Endothelial cell of umbilical vein (primary cell): Measurements from ENCODE around the gene FAM3C. TPM values are rescaled to one million over a fixed set of nuclear protein-coding genes. Genes with fewer than 3 reads are reported as not detected.

Source experiments
- BruUV-seq: library from RNA; stranded (reverse); fragments of 400-500 nt; replicated peaks from 2 replicates; lab custom pipeline; 2021; lab: Mats Ljungman, UMichigan
- CTCF ChIA-PET: fragments of 300-600, 350-600 bp; sonication (Branson Sonifier 250); formaldehyde crosslinking; loops from one replicate; lab custom pipeline; 2021; ENCODE audit warnings: antibody characterized with exemption, inconsistent platforms; lab: Charles Lee
- POLR2A ChIA-PET: fragments of 300-600, 350-600 bp; sonication (Branson Sonifier 250); formaldehyde crosslinking; loops from one replicate; lab custom pipeline; 2021; ENCODE audit warnings: antibody characterized with exemption, inconsistent platforms; lab: Charles Lee
- DNase-seq: peaks from one replicate; pipeline ENCODE4 v3.0.0-alpha.2; 2011; ENCODE audit warnings: low read depth, low spot score
- FAIRE-seq: peaks from 2 replicates; lab custom pipeline; 2011; peaks lifted over from hg19 to GRCh38; lab: Jason Lieb, UNC
- H2AFZ ChIP-seq: 2 replicates; pipeline ENCODE4 v1.6.0; 2012; ENCODE audit warnings: low read depth, low read length, control low read depth, inconsistent platforms
- H3K27ac ChIP-seq: 2 replicates; pipeline ENCODE4 v1.5.1; 2011; ENCODE audit warnings: low read depth, mild to moderate bottlenecking, control low read depth, low read length, moderate library complexity; ENCODE audit not compliant: insufficient read depth
- H3K27me3 ChIP-seq, 2 experiments: 2 replicates each; pipeline versions ENCODE4 v1.6.0 to v1.6.1; 2011; ENCODE audit warnings: low read length in 2 of 2, mixed read lengths in 1 of 2; ENCODE audit not compliant: control insufficient read depth in 2 of 2, insufficient read depth in 2 of 2
- H3K36me3 ChIP-seq, 2 experiments: 2 replicates in 1 of 2; 3 replicates in 1 of 2; pipeline ENCODE4 v1.5.1; 2011; ENCODE audit warnings: low read length in 2 of 2, mild to moderate bottlenecking in 1 of 2, moderate library complexity in 1 of 2; ENCODE audit not compliant: control insufficient read depth in 2 of 2, insufficient read depth in 2 of 2; ENCODE audit errors: extremely low read depth in 1 of 2
- H3K4me1 ChIP-seq: 3 replicates; pipeline ENCODE4 v1.5.1; 2011; ENCODE audit warnings: mild to moderate bottlenecking, low read length; ENCODE audit not compliant: control insufficient read depth, insufficient read depth; ENCODE audit errors: extremely low read depth
- H3K4me2 ChIP-seq: 2 replicates; pipeline ENCODE4 v1.6.1; 2011; ENCODE audit warnings: low read length, control low read depth, mixed read lengths; ENCODE audit not compliant: insufficient read depth
- H3K4me3 ChIP-seq, 3 experiments: fragments of 200-600 bp in 1 of 3; sonication (generic), shearing (Covaris generic) in 1 of 3; replicated peaks in 1 of 3; 2 replicates each; pipeline ENCODE4 v1.5.1; 2011 to 2016; ENCODE audit warnings: control low read depth in 3 of 3, low read length in 3 of 3, mild to moderate bottlenecking in 2 of 3, inconsistent platforms in 1 of 3, low read depth in 1 of 3, moderate library complexity in 1 of 3; ENCODE audit not compliant: insufficient read depth in 1 of 3
- H3K79me2 ChIP-seq: 2 replicates; pipeline ENCODE4 v1.6.0; 2012; ENCODE audit warnings: low read length, inconsistent platforms; ENCODE audit not compliant: control insufficient read depth, insufficient read depth
- H3K9ac ChIP-seq: replicated peaks from 2 replicates; pipeline ENCODE3; 2011; ENCODE audit warnings: low read length, control low read depth; ENCODE audit not compliant: insufficient read depth; ENCODE audit errors: extremely low read depth
- H3K9me1 ChIP-seq: replicated peaks from 3 replicates; pipeline ENCODE4 v1.6.0; 2011; ENCODE audit warnings: mild to moderate bottlenecking, low read length; ENCODE audit not compliant: control insufficient read depth, insufficient read depth; ENCODE audit errors: extremely low read depth
- H3K9me3 ChIP-seq: replicated peaks from 2 replicates; pipeline ENCODE4 v1.5.1; 2012; ENCODE audit warnings: low read length, inconsistent platforms; ENCODE audit not compliant: control insufficient read depth, insufficient read depth
- H4K20me1 ChIP-seq: replicated peaks from 2 replicates; pipeline ENCODE3; 2011; ENCODE audit warnings: mild to moderate bottlenecking, low read length; ENCODE audit not compliant: control insufficient read depth, insufficient read depth; ENCODE audit errors: extremely low read depth
- CTCF ChIP-seq, 2 donors: IDR thresholded peaks; 1 replicate in 1 of 2; 2 replicates in 1 of 2; pipeline ENCODE4 v1.5.1; 2011; ENCODE audit warnings: low read length in 2 of 2, mild to moderate bottlenecking in 2 of 2, moderate library complexity in 2 of 2, control low read depth in 1 of 2, inconsistent platforms in 1 of 2, low read depth in 1 of 2; ENCODE audit not compliant: insufficient read depth in 1 of 2; ENCODE audit errors: extremely low read depth in 1 of 2
- EZH2 ChIP-seq: IDR thresholded peaks from 2 replicates; pipeline ENCODE4 v1.6.1; 2012; ENCODE audit warnings: borderline replicate concordance, low read depth, mild to moderate bottlenecking, moderate library complexity, low read length, inconsistent platforms; ENCODE audit not compliant: severe bottlenecking
- FOS ChIP-seq: IDR thresholded peaks from 2 replicates; pipeline ENCODE4 v1.6.1; 2011; ENCODE audit warnings: mild to moderate bottlenecking, low read length, moderate library complexity, borderline replicate concordance; ENCODE audit not compliant: insufficient read depth
- GATA2 ChIP-seq: IDR thresholded peaks from 2 replicates; pipeline ENCODE4 v1.7.0; 2011; ENCODE audit warnings: low read depth, mild to moderate bottlenecking, moderate library complexity, mixed read lengths, low read length; ENCODE audit not compliant: insufficient read length, insufficient read depth
- JUN ChIP-seq: IDR thresholded peaks from 2 replicates; pipeline ENCODE4 v1.6.1; 2011; ENCODE audit warnings: borderline replicate concordance, low read depth; ENCODE audit not compliant: insufficient read length, insufficient read depth
- MYC ChIP-seq: IDR thresholded peaks from one replicate; pipeline ENCODE4 v1.6.1; 2011; ENCODE audit warnings: mild to moderate bottlenecking, low read depth, low read length
- POLR2A ChIP-seq: IDR thresholded peaks from 2 replicates; pipeline ENCODE4 v1.6.1; 2012; ENCODE audit warnings: low read depth, mild to moderate bottlenecking, control low read depth, low read length
- POLR2AphosphoS5 ChIP-seq: IDR thresholded peaks from 2 replicates; pipeline ENCODE4 v1.6.1; 2012; ENCODE audit warnings: low read depth, mild to moderate bottlenecking, control low read depth, low read length, moderate library complexity; ENCODE audit not compliant: insufficient read depth
- dilution Hi-C: fragments of 300-500 bp; cut with MboI; formaldehyde crosslinking; loops from one replicate; pipeline ENCODE4 v1.15.0; 2019; ENCODE audit warnings: low sequenced_read_pairs; ENCODE audit not compliant: extremely low pct_ligation_motif_present
- intact Hi-C: fragments of 100-400 bp; cut with micrococcal nuclease; formaldehyde crosslinking; loops from one replicate; pipeline ENCODE4 v1.10.0; 2022
- polyA plus RNA-seq, 4 experiments: library from polyadenylated mRNA; depleted of rRNA in 3 of 4; stranded (reverse) in 3 of 4; unstranded in 1 of 4; fragments of >200 nt; gene quantifications; 2 replicates each; pipeline versions ENCODE4 v1.2.1 to v1.2.3, GENCODE V29; 2011 to 2012; ENCODE audit warnings: missing spikeins in 1 of 4
- total RNA-seq: library from RNA; stranded (reverse); gene quantifications from 2 replicates; pipeline ENCODE4 v1.2.3, GENCODE V29; 2021
- TF ChIP-seq, protein P1 (sequence below): IDR thresholded peaks from 2 replicates; pipeline ENCODE4 v1.6.1; 2011; ENCODE audit not compliant: insufficient read depth, insufficient read length

Gene FAM3C
- total and polyA plus RNA-seq, 2 donors (not counting 3 experiments of a cell fraction or from before 2014, with no cell fraction given): 20.2 to 50.0 TPM

- Histone ChIP-seq H3K27me3 (no peaks in the 10 kb centered on the region), H3K27ac (no peak overlapping the region), H3K4me1 (peaks cover 15% of the 10 kb centered on the region), H3K9me1 (no peaks in the 10 kb centered on the region), H2AFZ (no peak overlapping the region), H3K9ac (no peak overlapping the region), H3K36me3 (peaks cover 0 to 3% of the 10 kb centered on the region in 2 experiments), H3K4me2 (no peak overlapping the region), H3K9me3 (no peaks in the 10 kb centered on the region), H3K4me3 (no peak overlapping the region), H3K79me2 (peaks cover 91% of the 10 kb centered on the region), H4K20me1 (peaks cover 8% of the 10 kb centered on the region)
- intact Hi-C loops (no loop called here), dilution Hi-C loops (no loop called here)
- TF ChIP-seq POLR2AphosphoS5 (no peak), JUN (no peak), CTCF (IDR thresholded peaks at IDR 0.05; ENCODE audit: extremely low read depth in 1 of 2, insufficient read depth in 1 of 2, low read depth in 1 of 2, low read length in 2 of 2) (no peak), FOS (no peak), GATA2 (no peak), EZH2 (no peak), POLR2A (no peak), MYC (no peak)
- TF ChIP-seq, protein P1, sequence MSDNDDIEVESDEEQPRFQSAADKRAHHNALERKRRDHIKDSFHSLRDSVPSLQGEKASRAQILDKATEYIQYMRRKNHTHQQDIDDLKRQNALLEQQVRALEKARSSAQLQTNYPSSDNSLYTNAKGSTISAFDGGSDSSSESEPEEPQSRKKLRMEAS: no peak
- DNase-seq (no peak), FAIRE-seq (no peak)
- ChIA-PET POLR2A (no interaction called here), CTCF (interaction anchor here (1.7 kb wide), 1 partner anchor 24 kb away, joined by 4 read pairs; no protein-coding TSS in a partner anchor)
- BruUV-seq: no TSS peak
Observed at GRCh38 chr7:121391686-121392085, 4.4 kb downstream of the FAM3C start.
